ENCODE results near the gene SLC38A2.

The SLC38A2 gene

DNA sequence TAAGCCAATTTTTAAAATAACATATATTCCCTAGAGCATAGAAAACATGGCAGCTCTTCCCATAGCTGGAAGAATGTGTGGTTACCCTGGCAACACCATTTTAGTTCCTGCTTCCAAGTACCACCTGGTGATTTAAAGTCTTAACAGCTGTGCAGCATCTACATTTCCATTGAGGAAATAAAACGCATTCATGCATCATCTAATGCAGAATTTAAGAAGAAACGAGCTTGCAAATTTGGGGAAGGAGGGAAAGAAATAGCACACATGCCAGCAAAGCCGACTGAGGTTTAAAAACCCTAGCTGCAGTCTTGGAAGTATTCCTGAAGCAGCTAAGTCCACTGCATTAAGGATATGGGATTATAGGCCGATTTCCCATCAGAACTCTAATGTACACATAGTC is 22.8 kb upstream of the SLC38A2 start:
- FAIRE-seq = no peak
- DNase-seq (ENCODE audit: low spot score) = no peak

DNA sequence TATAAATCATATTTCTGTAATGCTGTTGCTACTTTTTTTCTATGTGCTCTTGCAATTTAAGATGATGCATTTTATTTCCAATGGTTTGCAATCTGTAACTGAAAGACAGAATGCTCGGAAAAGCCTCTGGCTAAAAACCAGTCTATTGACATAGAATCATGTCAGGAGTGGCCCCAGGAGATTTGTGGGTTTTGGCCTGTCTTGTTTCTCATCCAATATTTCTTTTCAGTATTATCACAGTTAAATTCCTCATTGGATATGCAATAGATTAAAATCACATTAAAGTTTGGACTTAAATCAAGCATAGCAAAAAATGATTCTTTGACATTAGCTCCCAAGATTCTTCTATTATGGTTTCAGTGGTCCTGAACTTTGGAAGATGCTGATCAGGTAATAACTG is 19.1 kb upstream of the SLC38A2 start:
- DNase-seq (ENCODE audit: low spot score) (no peak), FAIRE-seq (no peak)

DNA sequence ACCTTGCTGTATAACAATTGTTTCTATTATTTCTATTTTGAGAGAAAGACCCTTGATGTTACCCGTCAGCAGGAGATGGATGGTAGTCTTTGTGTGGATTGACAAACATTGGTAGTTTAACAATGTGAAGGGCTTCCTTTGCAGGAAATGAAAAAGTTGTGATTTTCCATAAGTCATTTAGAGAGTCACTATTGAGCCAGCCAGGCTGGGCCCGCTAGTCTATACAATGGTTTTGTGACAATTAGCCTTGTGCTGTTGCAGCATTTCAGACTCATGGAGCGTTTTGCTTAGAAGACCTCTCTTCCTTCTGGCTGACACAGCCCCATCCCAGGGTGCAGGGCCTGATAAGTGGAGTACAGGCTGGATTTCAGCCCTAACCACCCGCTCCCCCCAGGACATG is 18.3 kb upstream of the SLC38A2 start:
- FAIRE-seq (no peak), DNase-seq (ENCODE audit: low spot score) (no peak)

DNA sequence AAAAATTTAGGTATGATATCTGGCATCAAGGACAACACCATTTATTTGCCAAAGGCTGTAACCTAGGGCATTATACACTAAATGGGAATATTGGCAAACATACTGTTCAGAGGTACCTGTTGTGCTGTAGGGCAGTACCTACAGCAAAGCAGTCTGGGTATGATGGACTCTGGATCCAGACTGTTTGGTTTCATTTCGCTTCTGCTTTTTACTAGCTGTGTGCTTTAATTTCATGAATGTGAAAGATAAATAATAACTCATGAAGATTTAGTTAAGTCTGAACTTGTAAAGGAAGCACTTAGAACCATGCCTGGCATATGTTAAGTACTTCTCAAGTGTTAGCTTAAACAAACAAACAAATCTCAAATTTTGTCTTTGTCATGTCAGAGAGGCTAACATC is 17.7 kb upstream of the SLC38A2 start:
- DNase-seq (ENCODE audit: low spot score) (no peak), FAIRE-seq (no peak)

DNA sequence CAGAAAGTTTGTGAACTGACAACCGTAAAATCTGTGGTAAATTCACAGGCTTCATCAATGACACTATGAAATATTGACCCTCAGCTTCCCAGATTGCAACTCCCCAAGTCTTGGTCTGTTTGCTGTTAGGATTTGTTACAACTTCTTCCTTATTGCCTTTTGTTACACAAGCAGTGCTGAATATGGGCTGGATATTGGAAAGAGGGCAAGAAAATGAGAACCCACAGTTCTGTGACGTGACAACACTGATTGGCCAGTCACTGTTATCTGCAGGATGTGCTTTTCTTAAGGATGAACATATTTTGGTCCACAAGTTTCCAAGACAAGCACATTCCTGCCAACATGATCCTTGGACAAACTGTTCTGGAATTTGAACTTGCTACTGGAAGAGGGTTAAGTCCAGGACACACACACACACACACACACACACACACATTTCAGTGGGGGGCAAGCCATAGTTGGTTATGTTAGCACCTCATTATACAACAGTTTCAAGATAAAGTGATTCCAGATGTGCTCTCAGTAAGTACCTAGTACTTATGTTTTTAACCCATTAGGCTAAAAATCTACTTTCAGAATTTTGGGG is 16.6 kb upstream of the SLC38A2 start:
- no peak for FAIRE-seq
- DNase-seq (ENCODE audit: low spot score) = peak; percentile 26

DNA sequence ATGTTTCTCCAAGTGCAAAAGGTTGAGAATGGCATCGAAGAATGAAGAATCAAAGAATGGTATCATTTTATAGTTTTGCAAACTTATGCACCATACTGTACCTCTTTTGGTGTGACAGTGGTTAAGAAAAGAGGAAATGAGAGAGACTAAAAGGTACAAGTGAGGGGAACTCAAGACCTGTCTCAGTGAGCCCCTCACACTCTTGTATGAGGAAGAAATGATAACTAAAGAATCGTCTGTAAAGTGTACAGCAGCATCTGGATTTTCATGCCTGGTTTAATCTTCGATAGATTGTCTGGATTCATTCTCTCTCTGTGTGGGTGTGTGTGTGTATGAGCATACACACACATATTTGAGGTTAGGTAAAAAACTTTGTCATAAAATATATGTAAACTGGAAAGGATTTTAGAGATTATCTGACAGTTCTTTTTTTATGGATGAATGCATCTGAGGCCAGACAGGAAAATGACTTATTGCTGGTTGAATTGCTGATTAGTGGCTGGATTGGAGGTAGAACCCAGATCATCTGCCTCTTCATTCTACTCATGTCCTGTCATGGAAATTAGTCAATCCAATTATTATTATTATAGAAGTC is 16.0 kb upstream of the SLC38A2 start:
- DNase-seq (ENCODE audit: low spot score) = peak; percentile 83

DNA sequence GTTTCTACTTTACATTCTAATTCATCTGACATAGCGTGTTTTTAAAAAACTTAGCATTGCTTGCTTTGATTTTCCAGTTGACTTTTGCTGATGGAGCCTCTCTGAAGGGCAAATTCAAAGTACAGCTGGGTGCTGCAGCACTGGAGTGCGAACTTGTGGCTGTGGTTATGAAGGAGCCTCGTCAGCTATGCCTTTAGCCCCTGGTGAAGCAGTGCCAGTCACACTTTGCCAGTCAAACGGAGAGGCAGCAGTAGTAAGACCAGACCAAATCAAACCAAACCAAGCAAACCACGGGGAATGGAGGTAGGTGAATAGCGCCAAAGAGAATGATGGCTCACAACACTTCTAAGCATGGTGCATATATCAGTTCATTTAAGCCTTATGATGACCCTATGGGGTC is 15.1 kb upstream of the SLC38A2 start:
- DNase-seq (ENCODE audit: low spot score) (peak; percentile 65), FAIRE-seq (peak; percentile 80)

More for the DNA sequence above, 16.0 kb upstream of the SLC38A2 start:
- peak; percentile 92 for FAIRE-seq

DNA sequence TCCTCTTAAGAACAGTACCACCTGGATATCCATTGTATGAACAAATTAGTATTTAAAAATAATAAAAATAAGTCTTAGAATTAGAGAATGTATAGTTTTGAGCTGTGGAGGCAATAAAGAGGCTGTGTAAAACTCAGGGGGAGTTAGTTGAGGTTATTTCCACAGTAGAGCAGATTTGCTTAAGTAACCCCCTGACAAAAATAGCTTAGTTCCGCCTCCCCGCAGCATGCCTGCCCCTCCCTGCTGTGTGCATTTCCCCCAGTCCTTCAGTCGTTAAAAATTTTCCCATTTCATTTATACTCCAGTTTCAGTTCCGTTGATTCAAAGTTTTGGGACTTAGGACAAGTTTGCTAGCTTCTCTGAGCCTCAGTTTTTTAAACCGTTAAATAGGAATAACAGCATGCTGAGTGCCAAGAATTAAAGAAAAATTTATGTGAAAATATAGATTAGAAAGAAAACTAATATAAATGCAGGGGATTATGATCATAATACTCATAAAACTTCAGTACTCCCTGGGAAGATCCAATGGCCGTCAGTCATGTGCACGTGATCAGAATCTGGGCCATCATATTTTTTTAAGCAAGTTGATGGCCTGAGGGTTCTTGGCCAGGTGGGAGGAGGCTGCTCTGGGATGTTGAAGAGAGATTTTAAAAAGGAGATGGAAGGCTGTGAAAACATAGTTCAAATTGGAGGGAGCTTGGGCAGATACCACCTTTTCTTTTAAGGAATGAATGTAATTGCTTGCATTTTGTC is 14.5 kb upstream of the SLC38A2 start:
- peak; percentile 32 for DNase-seq (ENCODE audit: low spot score)
- FAIRE-seq = no peak

DNA sequence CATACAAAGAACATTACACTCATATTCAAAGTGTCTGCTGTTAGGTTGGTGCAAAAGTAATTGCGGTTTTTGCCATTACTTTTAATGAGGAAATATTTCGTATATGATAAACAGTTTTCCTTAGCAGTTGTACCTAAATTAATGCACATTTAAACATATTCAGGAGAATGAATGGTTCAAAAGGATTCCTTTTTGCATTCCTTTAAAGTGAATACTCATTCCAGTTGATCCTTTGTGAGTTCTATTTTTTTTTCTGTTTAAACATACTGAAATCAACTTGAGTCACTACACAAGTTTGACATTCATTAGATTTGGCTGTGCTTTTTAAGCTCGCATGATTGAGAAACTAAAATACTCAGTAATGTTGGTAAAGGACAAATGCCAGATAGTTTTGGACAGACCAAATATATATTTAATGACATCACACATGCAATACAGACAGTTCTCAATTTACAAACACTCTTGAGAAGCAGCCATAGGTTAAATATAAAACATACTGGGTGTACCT is 13.8 kb upstream of the SLC38A2 start:
- peak; percentile 81 for DNase-seq (ENCODE audit: low spot score)
- peak; percentile 88 for FAIRE-seq

DNA sequence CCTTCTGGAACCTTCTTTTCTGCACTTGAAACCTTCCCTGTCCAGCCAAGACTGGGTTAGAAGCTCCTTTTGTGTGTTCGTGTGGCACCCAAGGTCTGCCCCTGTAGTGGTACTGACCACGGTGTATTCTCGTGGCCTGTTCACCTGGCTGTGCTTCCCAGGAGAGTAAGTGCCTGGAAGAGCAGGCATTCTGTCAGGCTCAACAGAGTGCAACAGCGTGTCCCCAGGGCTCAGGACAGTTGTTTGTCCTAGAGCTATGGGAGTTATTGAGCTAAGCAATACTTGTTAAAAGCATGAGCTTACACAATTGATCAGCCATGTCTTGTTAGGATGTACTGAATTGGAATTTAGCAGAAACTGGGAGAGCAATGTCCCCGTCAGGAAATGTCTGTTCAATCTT is 12.9 kb upstream of the SLC38A2 start:
- FAIRE-seq (no peak), DNase-seq (ENCODE audit: low spot score) (no peak)

DNA sequence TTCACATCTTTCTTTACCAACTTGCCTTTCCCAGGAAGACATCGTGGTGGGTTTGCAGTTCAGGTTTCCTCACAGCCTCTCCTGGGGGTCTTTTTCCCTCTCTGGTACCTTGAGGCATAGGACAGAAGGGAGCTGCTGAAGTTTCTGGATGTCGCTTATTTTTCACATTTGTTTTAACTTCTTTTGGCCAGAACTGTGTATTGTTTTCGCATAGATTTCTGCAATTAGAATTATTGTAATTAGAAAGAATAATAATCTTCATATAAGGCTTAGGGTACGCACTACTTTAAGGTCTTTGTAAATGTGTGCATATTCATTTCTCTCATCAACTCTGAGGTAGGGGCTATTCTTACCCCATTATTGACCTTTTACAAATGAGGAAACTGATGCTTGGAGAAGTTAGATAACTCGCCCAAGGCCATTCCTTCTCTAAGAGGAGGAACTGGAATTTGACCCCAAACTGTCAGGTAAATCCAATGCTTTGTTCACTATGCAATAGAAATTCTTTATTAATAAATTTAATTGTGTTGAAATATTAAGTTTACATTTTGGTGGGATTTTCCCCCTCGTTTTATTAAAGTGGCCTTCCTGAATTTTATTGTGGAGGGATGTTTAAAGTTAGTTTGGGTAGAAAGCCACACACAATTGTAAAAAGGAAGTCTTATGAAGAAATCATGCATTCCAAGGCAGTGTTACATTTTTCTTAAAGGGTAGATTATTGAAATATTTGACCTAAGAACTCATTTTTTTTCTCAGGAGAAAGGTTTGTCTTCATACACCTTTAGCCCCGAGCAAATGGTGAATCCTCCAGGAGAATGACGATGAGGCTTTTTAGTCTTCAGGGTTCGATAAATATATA is 12.1 kb upstream of the SLC38A2 start:
- DNase-seq (ENCODE audit: low spot score) (no peak), FAIRE-seq (no peak)

DNA sequence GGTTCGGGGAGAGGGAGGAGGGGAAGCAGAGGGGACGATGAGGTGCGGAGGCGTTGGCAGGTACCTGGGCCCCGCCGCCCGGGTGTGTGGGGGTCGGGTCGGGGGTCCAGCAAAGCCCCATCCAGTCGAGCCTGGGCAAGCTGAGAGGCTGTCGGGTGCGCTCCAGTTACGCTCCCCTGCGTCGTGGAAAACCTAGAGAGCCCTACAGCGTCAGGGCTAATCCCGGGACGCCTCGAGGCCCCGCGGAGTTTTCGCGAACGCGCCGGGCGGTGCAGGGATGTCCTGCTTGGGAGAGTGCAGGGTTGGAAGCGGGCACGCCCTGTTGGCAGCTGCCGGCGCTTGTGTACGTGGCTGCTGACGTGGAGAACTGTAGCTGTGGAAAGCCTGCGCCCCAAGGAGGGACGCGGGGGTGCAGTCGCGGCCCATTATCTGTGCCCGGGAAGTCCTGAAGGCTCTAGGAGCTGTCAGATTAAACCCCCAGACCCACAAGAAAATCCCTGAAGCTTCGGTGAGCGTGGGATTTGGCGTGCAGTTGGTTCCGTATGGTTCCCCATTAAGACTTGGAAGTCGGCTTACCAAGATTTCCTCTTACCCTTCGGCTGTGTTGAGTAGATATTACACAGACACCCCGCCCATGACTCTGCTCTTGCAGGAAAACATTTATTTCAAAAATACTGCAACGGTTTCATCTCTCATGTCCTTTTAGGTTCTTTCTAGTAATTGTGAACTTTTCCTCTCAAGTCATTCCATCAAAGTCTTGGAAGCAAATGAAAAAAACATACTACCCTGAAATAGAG is 11.3 kb upstream of the SLC38A2 start:
- DNase-seq (ENCODE audit: low spot score) (peak; percentile 79), FAIRE-seq (no peak)

DNA sequence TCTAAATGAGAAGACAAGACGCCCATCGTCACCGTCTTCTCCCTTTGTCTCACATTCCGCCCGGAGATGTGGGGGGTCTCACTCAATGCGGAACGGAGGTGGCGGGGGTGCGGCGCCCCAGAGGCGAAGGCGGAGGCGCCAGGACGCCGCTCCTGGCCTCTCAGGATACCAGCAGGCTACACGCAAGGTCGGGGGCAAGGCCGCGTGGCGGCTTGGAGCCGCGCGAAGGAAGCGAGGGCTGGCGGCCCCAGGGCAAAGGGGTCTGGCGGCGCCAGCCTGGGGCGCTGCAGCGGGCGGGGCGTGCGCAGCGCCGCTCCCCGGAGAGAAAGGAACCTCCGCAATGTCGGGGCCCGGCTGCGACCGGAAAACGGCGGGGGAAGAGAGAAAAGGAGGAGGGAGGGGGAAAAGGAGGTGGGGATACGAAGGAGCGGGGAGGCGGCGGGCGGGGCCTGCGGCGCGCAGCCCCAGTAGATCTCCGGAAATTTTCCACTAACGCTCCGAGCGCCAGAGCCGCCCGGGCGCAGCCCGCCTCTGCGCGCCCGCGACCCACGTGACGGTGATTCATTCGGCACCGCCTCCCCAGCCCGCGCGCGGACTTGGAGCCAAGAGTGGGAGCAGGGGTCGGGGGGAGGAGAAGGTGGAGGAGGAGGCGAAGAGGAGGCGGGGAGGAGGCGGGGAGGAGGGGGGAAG is 10.5 kb upstream of the SLC38A2 start:
- FAIRE-seq (peak; percentile 15), DNase-seq (ENCODE audit: low spot score) (peak; percentile 90)

DNA sequence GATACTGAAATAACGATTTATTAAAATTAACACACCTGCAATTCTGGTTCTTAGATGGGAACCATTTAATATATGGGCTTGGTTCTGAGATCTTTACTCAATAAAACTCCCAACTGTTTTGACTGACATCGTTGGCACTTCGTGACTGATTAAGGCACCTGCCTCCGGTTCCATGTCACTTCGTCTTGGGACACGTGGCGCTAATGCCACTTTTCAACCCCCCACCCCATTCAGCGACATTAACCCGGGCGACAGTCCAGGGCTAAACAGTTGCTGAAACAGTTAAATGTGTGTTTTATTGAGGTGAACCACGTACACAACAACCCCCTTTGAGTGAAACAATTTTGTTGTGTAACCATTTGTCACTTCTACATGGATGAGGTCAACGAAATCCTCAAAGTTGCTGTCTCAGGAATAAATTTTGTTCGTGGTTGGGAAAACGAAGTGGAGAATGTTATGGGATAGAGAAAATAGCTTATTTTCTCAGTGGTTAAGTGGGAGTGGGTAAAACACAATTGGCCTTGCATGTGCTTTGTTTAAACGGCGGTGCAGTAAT is 9.9 kb upstream of the SLC38A2 start:
- DNase-seq (ENCODE audit: low spot score) = no peak
- no peak for FAIRE-seq

DNA sequence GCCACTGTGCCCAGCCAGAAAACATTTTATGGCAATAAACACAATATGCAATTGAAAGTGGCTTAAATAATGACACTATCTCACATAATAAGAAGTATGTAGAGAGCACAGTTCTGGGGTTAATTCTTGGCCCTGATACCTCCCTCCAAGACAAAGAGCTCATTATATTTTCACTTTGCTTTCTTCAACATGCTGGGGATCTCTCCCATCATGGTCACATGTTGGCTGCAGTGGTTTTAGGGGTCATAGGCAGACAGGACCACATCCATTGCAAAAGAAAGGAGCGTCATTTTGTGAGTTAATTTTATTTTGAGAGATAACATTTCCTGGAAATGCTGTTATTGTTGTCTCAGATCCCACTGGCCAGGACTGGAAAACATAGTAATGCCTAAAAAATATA is 8.3 kb upstream of the SLC38A2 start:
- FAIRE-seq = no peak
- no peak for DNase-seq (ENCODE audit: low spot score)

DNA sequence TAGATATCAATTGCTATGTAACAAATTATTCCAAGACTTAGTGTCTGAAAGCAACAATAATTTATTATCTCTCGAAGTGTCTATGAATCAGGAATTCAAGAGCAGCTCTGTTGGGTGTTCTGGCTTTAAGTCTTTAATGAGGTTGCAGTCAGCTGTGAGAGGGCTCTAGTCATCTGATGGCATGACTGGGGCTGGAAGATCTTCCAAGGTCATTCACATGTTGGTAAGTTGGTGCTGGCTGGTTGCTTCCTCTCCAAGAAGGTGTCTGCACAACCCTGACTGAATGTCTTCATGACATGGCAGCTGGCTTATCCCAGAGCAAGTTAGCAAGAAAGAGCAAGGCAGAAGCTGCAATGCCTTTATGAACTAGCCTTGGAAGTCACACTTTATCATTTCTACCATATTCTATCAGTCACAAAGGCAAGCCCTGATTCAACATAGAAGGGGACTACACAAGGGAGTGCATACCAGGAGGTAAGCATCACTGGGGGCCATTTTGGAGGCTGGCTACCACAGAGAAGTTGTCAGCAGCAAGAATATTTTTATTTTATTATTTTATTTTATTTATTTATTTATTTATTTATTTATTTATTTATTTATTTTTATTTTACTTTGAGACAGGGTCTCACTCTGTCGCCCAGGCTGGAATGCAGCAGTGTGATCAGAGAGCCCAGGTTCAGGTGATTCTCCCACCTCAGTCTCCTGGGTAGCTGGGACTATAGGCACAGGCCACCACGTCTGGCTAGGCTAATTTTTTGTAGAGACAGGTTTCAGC is 7.6 kb upstream of the SLC38A2 start:
- FAIRE-seq (no peak), DNase-seq (ENCODE audit: low spot score) (no peak)

DNA sequence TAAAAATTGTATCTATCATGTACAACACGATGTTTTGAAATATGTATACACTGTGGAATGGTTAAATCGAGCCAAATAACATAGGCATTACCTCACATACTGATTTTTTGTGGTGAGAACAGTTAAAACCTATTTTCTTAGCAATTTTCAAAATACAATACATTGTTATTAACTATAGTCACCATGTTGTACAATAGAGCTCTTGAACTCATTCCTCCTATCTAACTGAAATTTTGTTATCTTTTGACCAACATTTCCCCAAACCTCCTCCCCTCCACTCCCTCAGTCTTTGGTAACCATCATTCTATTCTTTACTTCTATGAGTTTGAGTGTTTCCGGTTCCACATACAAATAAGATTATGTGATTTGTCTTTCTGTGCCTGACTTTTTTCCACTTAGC is 6.8 kb upstream of the SLC38A2 start:
- FAIRE-seq (no peak), DNase-seq (ENCODE audit: low spot score) (no peak)

DNA sequence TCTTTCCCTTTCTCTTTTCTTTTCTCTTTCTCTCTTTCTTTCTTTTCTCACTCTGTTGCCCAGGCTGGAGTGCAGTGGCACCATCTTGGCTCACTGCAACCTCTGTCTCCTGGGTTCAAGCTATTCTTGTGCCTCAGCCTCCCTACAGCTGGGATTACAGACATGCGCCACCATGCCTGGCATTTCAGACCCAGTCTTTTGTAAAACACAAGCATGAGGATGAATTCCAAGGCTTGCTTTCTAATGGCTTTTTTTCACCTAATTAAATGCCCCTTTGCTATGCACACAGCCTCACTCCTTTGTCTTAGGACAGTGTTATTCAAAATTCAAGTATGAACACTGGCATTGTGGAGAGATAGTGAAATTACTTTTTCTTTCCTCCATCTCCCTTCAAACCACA is 6.0 kb upstream of the SLC38A2 start:
- no peak for DNase-seq (ENCODE audit: low spot score)
- no peak for FAIRE-seq

DNA sequence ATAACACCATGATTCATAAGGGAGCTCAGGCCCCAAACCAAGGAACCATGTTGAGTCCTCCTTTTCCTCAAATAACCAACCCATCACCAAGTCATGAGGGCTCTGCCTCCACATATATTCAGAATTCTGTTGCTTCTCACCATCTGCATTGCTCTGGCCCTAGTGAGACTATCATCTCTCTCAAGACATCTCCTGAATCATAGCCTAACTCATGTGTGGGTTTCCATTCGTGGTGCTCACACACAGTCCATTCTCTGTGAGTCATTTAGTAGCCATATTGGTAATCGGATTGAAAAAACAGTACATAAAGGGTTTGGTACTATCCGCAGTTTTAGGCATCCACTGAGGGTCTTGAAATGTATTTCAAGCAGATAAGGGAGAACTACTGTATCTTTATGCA is 5.1 kb upstream of the SLC38A2 start:
- no peak for FAIRE-seq

More for the DNA sequence above, 5.1 kb upstream of the SLC38A2 start:
- DNase-seq (ENCODE audit: low spot score) = no peak

Data from RCC 7860 (cell line).